T follicular helper cell (primary cell): Measurements from ENCODE around the gene HEBP1.

ENCODE experiments used
- DNase-seq: peaks from one replicate; pipeline ENCODE4 v3.0.0-alpha.2; 2020; ENCODE audit warnings: low read depth

HEBP1 gene

DNA sequence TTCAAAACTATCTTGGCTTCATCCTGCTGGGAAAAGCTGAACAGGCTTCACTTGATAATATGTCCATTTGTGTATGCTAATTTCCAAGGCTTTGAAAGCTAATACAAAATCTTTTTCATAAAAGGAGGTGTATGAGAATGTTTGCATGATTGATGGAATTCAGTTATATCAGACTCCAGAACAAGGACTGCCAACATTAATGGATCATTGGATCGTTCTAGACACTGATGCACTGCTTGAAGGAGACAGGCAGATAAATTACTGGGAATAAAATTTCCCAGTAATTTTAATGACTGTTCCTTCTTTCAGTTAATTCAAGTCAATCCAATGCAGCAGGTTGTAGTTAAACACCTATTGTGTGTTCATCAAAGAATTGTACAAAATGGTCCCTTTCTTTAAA, 48.6 kb downstream of the HEBP1 start:
- no peak for DNase-seq

- DNase-seq, result no peak
These were observed 52.2 kb downstream of the HEBP1 start for GRCh38 chr12:12947902-12948301.

GRCh38 chr12:12946686-12947355, 53.2 kb downstream of the HEBP1 start:
- DNase-seq, result no peak

DNA sequence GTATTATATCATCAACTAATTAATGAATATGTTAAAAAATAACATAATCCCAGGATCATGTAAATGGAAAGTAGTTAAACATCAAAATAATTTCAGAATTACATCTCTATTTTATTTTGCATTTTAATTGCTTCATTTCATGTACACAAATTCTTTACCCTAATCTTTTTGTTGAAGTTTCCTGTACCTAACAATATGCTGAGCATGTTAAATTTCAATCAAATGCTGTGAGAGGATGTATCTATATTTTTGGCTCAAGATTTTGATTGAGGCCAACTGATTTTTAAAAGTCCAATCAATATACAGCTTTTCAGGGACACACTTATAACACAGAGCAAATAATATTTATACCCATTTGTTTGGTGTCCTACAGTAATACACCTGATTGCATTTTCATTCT, 54.5 kb downstream of the HEBP1 start:
- DNase-seq, result no peak

- DNase-seq, result no peak
These were observed 56.3 kb downstream of the HEBP1 start for GRCh38 chr12:12943586-12944260.

GRCh38 chr12:12941450-12942350, 58.4 kb downstream of the HEBP1 start:
- no peak for DNase-seq

DNA sequence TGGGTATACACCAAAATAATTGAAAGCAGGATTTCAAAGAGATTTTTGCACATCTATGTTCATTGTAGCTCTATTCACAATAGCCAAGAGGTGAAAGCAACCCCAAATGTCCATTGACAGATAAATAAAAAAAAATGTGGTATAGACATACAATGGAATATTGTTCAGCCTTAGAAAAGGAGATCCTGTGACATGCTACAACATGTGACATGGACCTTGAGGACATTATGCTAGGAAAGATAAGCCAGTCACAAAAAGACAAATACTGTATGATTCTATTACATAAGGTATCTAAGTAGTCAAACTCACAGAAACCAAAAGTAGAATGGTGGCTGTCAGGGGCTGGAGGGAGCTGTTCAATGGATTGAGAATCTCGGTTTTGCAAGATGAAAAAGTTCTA, 60.2 kb downstream of the HEBP1 start:
- DNase-seq, result no peak

GRCh38 chr12:12938541-12938940, 61.5 kb downstream of the HEBP1 start:
- no peak for DNase-seq

- no peak for DNase-seq
These were observed 63.0 kb downstream of the HEBP1 start for GRCh38 chr12:12936983-12937491.

GRCh38 chr12:12934556-12934955, 65.5 kb downstream of the HEBP1 start:
- no peak for DNase-seq

GRCh38 chr12:12933742-12934141, 66.3 kb downstream of the HEBP1 start:
- DNase-seq, result no peak

- no peak for DNase-seq
These were observed 69.3 kb downstream of the HEBP1 start for GRCh38 chr12:12930633-12931219.

DNA sequence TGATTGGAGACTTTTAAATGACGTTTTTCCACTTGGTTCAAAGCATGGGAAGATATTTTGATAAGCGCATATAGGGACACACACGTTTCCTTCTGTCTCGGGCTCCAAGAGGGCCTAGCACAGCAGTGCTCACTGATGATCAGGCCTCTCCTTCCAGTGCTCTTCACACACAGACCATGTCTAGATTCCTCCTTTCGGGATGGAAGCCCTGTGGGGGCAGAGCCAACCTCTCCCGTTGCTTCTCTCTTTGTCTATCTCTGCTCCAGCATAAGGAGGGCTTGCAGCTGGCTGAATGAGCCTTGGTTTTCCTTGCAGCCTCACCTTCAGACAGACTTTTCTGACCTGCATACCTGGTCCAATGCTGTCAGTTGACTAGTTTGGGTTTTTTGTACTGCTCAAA, 70.4 kb downstream of the HEBP1 start:
- no peak for DNase-seq

GRCh38 chr12:12927211-12928079, 72.6 kb downstream of the HEBP1 start:
- no peak for DNase-seq

GRCh38 chr12:12926571-12927071, 73.4 kb downstream of the HEBP1 start:
- no peak for DNase-seq

DNA sequence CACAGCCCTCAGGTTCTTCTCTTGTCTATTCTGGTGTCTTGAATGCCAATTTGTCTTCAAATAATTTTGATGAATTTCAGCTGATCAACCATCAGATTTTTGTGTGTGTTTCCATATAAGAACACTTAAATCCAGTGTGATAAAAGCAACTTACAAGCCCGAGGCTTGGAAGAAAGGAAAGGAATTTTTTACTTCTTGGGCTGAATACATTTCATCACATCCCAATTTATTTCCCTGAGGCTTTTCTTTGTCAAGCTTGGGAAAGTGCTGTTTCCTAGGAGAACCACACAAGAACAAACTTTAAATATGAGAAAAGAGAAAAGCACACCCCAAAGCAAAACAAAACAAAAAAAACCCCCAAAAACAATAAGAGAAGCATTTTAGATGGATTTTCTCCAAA, 74.7 kb downstream of the HEBP1 start:
- DNase-seq, result no peak
